Astrocyte of the hippocampus (primary cell): ENCODE data around the gene GIMAP6.
"Not testable (repeated sequence)": the region's sequence is repeated elsewhere in the genome, so short reads cannot be mapped to it uniquely, and the experiment has no call there.

Experiments used
- DNase-seq: peaks from one replicate; pipeline ENCODE4 v3.0.0; 2011; ENCODE audit warnings: low read depth, low spot score

Gene GIMAP6

DNA sequence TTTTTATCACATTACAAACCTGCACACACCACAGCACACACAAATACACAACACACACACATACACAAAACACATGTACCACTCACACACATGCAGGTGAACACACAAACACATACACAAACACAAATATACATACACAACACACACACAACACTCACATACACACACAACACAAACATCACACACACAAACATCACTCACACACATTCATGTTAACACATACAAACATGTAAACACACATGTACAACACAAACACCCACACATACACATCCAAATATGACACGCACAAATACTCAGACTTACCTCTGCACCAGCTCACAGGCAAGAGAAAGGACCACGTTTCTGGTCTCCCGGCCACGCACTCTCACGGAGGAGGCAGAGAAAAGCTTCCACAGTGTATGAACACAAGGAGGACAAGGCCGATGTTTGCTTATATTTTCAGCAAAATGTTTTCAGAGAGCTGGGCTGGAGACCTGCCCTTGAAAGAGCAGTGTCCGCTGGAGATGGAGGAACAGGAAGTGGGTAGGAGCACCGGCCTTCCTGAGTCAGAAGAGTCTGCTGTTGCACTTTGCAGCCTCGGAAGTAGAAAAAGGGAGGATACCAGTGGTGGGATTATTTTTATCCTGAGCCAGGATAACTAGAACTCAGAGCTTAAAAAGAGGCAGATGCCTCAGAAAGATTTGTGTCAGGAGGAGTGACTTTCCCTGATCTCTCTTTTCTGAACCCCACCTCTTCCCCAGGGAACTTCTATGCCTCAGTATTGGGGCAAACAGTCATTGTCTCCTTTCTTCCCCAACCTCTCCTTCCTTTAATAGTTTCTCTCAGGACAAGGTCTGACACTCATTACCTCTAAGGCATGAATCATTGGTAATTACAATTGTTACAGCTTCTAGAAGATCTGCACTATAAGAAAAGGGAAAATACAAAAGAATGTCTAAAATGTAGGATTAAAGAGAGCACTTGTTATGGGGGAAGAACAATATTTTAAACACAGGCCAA, at the start of gene GIMAP6:
Gene GIMAP6, minus strand, starts transcription at position 520 of the 999 bp plus-strand sequence. CDS start 2,243 bp downstream, outside the sequence.
- DNase-seq, result no peak

DNA sequence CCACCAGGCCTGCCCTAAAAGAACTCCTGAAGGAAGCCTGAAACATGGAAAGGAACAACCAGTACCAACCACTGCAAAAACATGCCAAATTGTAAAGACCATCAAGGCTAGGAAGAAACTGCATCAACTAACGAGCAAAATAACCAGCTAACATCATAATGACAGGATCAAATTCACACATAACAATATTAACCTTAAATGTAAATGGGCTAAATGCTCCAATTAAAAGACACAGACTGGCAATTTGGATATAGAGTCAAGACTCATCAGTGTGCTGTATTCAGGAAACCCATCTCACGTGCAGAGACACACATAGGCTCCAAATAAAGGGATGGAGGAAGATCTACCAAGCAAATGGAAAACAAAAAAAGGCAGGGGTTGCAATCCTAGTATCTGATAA, 48.2 kb upstream of the GIMAP6 start:
- DNase-seq, result not testable (repeated sequence)

DNA sequence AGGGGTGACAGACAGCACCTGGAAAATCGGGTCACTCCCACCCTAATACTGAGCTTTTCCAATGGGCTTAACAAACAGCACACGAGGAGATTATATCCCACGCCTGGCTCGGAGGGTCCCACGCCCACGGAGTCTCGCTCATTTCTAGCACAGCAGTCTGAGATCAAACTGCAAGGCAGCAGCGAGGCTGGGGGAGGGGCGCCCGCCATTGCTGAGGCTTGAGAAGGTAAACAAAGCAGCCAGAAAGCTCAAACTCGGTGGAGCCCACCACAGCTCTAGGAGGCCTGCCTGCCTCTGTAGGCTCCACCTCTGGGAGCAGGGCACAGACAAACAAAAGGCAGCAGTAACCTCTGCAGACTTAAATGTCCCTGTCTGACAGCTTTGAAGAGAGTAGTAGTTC, 46.4 kb upstream of the GIMAP6 start:
- not testable (repeated sequence) for DNase-seq

DNA sequence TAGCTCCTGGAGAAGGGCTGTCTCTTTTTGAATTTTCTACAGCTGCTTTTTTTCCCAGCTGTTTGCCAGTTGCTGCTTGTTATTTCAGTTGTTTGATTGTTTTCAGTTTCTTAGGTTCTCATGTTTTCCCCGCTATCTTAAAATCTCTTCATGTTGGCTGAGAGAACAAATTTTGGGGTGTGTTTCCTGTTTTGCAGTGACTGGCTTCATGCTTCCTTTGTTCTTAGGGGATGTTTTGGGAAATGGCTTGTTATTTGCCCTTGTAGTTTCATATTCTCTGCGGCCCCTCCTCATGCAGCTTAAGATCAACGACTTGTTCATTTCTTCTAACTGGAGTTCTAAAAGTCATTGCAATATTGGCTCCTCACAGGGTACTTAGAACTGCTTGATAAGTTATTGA, 44.7 kb upstream of the GIMAP6 start:
- not testable (repeated sequence) for DNase-seq

DNA sequence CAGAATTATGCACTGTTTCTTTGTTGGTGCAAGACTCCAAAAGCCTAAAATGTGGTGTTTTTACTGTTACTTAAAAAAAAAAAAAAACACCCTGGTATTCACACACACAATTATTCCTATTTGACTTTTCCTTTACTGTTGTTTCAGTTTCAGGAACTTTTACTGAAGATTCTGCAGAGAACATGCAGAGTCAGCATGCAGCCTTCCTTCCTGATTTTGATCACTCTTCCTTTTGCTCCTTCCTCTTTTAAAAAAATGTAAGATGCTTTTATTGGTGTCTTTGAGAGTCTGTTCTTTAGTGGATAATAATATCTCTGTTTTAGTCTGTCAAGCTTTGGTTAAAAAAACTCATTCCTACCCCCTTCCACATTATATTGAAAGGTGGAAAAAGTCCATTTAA, 44.1 kb upstream of the GIMAP6 start:
- DNase-seq, result not testable (repeated sequence)

DNA sequence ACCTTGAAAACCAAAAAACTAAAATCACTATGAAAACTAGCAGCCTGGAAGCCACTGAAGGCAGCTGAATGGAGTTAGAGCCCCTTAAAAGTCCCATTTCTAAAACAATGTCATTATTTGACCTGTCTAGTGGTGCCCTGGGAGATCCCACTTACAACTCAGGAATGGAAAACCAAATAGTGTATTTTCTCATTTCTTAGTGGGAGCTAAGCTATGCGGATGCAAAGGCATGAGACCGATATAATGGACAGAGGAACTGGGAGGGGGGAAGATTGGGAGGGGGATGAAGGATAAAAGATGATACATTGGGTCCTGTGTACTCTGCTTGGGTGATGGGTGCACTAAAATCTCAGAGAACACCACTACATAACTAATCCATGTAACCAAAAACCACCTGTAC, 43.5 kb upstream of the GIMAP6 start:
- DNase-seq, result no peak

DNA sequence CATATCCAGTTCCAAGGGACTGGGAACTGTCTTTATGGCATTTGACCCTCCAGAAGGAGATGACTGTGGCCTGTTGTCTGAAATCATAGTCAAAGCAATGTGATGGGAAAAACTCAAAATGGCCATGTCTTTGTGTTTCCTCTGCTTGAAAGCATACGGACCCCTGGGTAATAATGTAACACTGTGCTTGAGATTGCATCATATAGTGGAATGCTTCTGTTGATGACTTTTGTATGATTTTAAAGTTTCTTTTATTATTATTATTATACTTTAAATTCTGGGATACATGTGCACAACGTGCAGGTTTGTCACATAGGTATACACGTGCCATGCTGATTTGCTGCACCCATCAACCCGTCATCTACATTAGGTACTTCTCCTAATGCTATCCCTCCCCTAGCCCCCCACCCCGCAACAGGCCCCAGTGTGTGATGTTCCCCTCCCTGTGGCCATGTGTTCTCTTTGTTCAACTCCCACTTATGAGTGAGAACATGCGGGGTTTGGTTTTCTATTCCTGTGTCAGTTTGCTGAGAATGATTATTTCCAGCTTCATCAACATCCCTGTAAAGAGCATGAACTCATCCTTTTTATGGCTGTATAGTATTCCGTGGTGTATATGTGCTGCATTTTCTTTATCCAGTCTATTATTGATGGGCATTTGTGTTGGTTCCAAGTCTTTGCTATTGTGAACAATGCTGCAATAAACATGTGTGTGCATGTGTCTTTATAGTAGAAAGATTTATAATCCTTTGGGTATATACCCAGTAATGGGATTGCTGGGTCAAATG, 39.8 kb upstream of the GIMAP6 start:
- not testable (repeated sequence) for DNase-seq

DNA sequence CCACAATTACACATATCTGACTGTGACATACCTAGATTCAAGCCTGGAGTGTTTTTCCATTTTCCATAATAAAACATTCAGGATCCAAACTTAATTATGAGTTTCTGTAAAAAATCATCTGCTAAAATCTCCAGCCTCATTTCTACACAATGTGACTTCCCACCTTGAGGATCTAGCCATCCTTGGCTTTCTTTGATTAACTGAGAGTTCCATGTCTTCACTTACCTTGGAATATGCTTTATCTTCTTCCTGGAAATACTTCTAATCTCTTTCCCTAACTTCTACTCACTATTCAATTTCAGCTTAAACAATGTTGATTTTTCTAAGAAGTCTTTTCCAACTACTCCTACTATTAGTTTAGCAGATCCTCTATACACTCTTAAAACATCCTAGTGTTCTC, 36.8 kb upstream of the GIMAP6 start:
- DNase-seq, result no peak

DNA sequence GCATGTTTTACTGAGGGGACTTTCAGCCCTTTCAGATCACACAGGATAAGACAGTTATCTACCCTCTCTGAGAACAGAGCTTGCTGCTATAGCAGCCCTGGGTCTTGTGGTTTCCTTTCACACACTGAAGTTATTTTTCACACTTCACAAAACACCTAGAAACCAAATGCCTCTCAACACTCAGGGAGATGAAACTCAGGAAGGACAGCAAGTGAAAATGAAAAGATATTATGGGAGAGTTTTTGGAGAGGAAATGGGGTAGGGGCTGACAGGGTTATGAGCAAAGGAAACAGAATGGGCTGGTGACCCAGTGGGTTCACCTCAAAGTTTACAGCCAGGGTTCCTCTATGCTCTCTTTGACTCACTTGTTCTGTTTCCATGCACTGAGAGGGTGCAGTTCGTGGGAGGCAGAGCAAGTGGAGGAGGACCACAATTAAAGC, 36.3 kb upstream of the GIMAP6 start:
- DNase-seq, result no peak

DNA sequence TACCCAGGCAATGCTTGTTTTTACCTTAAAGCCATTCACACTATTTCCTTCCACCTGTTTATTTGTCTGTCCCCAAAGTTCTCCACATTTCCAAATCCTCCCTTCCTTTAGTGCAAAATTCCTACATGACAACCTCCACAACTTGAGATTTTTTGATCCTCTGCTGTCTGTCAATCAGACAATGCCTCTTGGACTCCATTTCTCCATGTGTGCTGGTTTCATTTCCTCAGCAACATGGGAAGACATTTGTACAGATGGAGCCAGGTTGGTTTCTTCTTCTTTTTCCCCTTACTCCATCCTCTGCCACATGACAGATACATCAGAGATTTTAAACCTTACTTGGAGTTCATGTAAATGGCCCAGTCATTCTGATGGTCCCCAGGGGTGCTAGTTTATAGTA, 34.2 kb upstream of the GIMAP6 start:
- DNase-seq, result no peak

DNA sequence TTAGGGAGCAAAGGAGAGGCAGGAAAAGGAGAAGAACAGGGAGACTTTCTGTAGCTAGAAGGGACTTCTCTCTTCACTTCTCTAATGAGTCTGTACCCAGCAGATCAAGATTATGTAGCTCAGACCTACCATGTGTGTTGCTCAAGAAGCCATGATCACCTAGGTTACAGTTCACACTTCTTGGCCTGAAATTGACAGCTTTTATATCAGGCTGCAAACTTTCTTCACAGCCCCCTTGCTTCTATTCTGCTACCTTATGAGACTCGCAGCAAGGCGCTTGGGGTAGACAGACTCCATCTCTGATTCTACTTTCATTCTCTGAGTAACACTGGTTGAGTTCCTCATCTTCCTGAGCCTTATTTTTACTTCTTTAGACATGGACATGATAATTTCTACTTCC, 33.7 kb upstream of the GIMAP6 start:
- no peak for DNase-seq

DNA sequence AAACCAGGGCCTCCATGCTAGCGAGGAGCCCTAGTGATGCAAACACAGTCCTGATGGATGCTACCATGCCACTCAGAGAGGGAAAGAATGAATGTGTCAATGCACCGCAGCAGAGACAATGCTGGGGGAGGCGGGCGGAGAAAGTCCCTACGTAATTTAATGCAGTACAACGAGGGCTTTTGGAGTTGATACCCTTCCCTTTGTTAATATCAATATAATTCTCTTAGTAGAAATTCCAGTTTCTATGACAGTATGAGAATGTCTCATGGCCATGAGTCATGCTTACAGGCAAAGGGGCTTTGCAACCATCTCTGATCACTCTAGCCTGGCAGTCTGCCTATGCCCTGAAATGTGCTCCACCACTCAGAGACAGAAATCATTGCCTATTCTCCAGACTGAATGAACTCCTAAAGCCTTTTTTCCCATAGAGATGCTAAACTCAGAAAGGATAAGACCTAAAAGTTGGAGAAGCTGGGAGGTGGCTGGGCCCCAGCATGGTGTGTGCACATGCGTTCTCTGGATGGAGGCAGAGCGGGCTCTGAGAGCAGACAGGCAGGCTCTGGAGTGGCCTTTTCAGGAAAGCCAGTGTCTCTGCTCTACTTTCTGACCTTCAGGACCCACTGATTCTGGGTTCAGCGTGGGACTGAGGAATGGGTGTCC, 33.0 kb upstream of the GIMAP6 start:
- DNase-seq, result no peak

DNA sequence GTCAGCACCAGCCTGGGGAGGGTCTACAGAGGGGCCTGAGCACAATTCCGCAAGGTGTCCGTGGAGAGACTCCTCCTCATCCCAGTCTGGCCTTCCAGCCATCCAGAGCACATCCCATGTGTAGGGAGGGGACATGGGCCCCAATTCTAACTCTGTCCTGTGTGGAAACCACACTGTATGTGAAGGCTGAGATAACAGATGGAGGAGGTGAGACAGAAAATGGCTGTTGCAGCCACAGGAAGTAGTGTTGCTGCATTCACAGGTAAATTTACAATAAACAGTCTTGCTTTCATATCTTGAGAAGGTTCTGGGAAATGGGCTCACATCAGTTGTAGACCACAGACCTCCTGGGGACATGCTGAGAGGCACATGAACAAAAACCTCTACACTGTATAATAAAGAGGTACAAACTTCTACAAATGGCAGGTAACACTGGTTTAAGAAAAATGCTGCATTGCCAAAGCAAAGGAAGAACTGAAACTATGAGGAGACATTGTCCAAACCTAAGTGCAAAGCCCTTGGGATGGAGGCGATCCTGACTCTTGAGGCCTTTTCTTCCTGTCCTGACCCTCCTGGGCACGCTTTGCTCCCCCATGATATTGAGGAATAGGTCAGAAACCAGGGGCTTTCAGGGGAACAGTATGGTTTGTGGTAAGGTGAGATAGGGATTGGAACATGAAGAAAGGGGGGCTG, 31.8 kb upstream of the GIMAP6 start:
- no peak for DNase-seq

DNA sequence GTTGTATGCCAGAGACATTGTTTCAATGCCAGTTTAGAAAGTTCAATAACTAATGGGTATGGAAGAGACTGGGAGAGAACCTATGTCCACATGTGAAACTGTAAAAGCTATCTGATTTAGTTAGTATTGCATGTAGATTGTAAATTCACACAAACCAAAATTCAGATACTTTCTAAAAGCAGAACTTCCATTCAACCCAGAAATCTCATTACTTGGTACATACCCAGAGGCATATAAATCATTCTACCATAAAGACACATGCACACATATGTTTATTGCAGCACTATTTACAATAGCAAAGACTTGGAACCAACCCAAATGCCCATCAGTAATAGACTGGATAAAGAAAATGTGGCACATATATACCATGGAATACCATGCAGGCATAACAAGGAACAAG, 30.6 kb upstream of the GIMAP6 start:
- DNase-seq, result not testable (repeated sequence)

DNA sequence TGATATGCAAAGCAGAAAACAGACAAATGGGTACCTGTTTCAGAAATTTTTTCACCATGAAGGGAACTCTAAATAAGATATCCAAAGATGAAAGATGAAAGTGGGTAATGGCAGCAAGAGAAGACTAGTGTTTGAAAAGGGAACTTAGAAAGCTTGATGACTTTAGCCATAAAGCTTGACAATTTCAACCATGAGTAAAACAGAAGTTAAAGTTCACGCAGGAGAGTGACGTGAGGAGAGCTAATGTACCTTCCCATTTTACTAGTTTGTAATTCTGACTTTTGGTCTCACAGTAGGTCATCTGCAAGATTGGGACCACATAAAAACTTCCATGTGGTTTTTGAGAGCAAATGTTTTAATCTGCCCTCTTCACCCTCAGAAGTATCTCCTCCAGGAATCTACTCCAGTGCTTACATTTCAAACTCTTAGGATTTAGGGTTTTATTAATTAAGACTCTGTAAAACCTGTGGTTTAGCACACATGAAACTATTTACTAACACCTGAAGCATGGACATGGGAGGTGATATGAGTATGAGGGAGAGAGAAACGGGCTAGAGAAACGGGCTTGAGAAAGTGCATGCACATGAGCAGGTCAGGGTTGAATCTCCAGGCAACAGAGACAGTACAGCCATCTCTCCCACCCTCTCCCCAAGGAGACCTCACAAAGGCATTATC, 28.9 kb upstream of the GIMAP6 start:
- DNase-seq, result no peak

DNA sequence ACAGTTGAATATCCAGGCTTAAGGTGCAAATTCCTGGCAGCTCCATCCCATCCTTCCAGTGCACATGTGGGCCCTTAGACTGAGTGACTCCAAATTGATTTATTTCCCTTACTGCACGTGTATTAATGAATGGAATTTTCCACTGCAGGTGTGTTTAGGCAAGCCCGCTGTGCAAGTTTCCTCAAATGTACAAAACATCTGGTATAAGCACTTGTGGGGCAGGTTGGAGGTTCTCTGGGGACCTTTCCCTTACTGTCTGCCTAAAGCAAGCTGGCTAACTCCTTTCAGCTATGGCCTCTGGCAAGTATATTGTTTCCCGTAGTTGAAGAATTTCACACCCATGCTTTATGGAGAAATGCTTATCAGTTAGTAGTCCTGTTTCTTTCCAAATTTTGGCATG, 25.3 kb upstream of the GIMAP6 start:
- DNase-seq, result no peak

DNA sequence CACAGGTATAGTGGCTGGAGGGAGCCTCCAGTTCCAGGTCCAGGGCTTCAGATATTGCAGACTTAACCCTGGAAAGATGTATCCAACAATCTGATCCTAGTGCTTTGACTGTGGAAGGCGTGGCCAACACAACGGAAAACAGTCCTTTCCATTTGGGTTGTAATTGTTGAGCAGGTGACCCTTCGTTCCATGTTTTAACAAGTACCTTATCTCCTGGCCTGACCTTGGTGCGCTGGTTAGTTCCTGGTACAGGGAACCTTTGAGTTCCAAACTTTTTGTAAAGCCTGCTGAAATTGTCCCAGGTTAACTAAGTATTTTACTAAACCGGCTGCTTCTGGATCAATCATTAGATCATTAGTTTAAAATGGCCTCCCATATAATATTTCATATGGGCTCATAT, 23.9 kb upstream of the GIMAP6 start:
- no peak for DNase-seq

DNA sequence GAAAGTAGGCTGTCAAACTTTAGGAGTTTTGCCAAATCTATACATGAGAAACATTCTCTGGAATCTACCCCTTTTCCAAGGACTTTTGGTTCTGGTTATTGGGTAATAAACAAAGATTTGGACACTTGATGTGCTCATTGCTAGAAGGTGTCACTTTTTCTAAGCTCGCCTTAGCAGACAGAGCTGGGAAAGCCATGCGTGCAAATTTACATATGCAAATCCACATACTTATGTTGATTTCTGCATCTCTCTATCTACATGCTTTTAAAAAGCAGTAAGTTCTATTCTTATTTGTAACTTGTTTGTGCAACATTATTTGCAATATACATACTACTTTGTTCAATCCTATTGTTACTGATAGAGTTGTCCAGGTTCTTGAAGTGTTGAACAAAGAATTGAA, 22.5 kb upstream of the GIMAP6 start:
- DNase-seq, result no peak

DNA sequence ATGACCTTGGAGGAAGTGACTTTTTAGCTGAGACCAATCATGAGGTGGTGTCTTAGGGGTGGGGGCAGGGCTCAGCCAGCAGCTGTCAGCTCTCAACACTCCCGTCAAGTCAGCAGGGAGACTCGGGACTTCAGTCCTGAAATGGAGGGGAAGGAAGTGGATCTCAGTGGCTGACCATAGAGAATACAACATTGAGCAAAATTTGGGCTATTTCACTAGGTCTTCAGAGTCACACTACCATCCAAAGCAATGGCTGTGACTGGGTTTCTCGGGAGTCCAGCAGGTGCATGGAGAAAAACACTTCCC, 16.8 kb upstream of the GIMAP6 start:
- DNase-seq, result no peak

DNA sequence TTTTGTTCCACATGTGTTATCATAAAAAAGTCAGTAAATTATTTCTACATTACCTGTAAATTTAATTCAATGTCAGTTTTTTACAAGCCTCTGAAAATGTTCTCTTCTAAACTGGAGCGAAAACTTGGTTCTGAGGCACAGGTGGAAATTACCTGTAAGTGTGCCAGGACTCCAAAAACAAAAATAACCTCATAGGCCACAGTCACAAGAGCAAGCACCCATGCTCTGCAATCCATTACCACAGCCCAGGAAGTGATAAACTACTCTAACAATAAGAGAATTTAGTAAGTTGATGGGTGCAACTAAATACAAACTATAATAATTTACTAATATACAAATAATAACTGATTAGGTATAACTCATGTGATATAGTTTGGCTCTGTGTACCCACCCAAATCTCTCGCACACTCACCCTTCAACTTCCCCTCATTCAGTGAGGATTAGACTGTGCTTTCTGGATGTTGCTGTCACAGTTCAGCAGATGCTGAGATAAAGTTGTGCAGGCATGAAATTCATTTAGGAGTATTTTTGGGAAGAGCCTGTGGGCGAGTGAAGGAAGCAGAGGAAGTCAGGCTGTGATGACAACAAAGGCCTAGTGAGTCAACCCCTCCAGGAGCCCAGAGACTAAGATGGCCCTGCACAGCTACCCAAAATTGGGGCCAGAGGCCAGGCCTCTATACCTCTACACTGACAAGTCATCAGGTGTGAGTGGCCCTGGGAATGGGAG, 16.3 kb upstream of the GIMAP6 start:
- DNase-seq, result no peak
